DND-41 (cell line): ENCODE measurements around the gene GPR108.
"Not testable (repeated sequence)": the region's sequence is repeated elsewhere in the genome, so short reads cannot be mapped to it uniquely, and the experiment has no call there.

ENCODE experiments used
- CTCF ChIP-seq: IDR thresholded peaks from 2 replicates; pipeline ENCODE4 v1.5.1; 2012; ENCODE audit warnings: borderline replicate concordance, low read length, moderate library complexity, mild to moderate bottlenecking; ENCODE audit not compliant: poor library complexity, severe bottlenecking; ENCODE audit errors: extremely low read depth
- EZH2 ChIP-seq: IDR thresholded peaks from 3 replicates; pipeline ENCODE4 v1.6.1; 2012; ENCODE audit warnings: borderline replicate concordance, low read depth, mild to moderate bottlenecking, moderate library complexity, low read length, inconsistent platforms; ENCODE audit not compliant: severe bottlenecking

GRCh38 chr19:6776045-6776444, 38.7 kb upstream of the GPR108 start:
- TF ChIP-seq CTCF, EZH2: not testable (repeated sequence)
